LNCaP clone FGC (cell line): ENCODE data around the gene SLFN14.

Experiments
- DNase-seq: peaks from one replicate; pipeline ENCODE4 v3.0.0-alpha.2; 2011; ENCODE audit warnings: low read depth
- H3K4me3 ChIP-seq: 2 replicates; pipeline ENCODE4 v1.5.1; 2011; ENCODE audit warnings: mild to moderate bottlenecking, low read depth, low read length, control low read depth
- TF ChIP-seq, protein P1 (sequence below): IDR thresholded peaks from 2 replicates; pipeline ENCODE4 v1.5.1; 2012; ENCODE audit warnings: mild to moderate bottlenecking; ENCODE audit not compliant: control insufficient read depth, insufficient read depth; ENCODE audit errors: extremely low read depth

The SLFN14 gene

DNA sequence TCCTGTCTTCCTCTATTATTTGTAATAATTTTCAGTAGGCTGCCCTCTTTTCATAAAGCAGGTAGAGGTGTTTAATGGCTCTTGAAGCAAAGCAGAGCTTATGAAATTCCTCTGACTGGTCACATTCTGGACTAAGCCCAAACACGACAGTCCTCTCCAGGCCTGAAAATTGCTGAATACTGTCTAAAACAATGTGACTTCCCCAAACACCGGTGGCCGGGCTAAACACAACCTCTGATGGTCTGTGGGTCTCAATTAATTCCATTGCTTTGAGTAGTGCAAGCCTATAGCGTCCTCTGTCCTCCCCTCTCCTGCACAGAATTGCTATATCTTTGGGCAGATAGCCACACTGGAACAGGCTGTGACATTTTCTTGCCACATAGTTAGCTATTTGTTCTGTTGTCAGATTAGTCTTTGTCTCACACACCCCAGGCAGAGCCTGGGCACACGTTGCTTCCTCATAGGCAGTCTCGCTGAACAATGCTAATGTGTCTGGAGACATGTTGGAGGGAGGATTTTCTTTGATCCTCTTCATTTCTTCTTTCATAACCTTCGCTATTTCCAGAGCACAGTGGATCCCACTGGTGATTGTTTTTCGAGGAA is 12.3 kb downstream of the SLFN14 start:
- H3K4me3 ChIP-seq, result no peak overlapping the region
- DNase-seq, result no peak
- TF ChIP-seq, protein P1, sequence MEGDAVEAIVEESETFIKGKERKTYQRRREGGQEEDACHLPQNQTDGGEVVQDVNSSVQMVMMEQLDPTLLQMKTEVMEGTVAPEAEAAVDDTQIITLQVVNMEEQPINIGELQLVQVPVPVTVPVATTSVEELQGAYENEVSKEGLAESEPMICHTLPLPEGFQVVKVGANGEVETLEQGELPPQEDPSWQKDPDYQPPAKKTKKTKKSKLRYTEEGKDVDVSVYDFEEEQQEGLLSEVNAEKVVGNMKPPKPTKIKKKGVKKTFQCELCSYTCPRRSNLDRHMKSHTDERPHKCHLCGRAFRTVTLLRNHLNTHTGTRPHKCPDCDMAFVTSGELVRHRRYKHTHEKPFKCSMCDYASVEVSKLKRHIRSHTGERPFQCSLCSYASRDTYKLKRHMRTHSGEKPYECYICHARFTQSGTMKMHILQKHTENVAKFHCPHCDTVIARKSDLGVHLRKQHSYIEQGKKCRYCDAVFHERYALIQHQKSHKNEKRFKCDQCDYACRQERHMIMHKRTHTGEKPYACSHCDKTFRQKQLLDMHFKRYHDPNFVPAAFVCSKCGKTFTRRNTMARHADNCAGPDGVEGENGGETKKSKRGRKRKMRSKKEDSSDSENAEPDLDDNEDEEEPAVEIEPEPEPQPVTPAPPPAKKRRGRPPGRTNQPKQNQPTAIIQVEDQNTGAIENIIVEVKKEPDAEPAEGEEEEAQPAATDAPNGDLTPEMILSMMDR, result no peak

DNA sequence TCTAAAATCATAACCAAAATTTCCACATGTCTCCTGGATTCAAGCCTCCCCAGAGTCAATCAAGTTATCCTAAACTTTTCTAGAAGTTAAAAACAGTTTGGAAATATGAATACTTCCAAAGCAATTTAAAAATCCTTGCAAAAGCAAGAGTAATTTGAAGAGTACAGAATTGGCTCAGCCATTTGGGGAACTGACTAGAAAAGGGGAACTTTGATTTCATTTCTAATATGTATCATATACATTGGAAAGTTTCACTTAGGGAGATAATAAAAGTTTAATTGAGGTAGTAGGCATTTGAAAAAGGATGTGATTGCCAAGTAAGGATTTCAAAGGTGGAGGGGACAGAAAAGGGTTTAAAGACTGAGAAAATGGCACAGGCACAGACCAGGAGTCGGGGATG is 14.1 kb downstream of the SLFN14 start:
- H3K4me3 ChIP-seq, result no peak overlapping the region
- TF ChIP-seq, protein P1, result no peak
- no peak for DNase-seq

DNA sequence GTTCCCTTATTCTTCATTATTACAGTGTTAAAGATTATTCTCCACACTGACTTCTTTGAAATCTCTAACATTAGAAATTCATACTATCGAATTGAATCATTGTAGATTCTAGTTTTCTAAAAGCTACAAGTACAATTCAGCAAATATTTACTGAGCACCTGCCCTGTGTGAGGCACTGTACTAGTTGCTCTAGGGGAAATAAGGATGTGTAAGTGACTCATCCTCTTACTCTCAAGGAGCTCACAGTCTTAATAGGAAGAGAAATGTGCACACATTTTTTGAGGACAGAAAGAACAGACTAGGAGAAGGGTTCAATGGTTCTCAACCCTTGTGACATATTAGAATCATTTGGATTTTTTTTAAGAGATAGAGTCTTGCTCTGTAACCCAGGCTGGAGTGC is 15.5 kb downstream of the SLFN14 start:
- TF ChIP-seq, protein P1, result no peak
- no peak overlapping the region for H3K4me3 ChIP-seq
- DNase-seq, result no peak

DNA sequence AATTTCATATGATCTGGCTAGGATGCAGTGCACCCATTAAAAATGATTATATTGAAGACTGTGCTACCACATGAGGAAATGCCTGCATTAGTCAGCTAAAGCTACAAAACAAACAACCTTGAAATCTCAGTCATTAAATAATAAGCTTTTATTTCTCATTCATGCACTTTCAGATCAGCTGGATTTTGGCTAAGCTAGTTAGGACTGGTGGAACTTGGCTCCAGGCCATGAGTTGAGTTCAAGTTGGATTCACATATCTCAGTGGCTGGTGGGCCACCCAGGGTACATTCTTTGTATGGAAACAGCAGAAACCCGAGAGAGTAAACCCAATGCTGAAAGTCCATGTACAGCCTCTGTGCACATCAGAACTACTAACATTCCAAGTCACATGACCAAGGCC is 16.8 kb downstream of the SLFN14 start:
- DNase-seq, result no peak
- TF ChIP-seq, protein P1, result no peak
- no peak overlapping the region for H3K4me3 ChIP-seq

DNA sequence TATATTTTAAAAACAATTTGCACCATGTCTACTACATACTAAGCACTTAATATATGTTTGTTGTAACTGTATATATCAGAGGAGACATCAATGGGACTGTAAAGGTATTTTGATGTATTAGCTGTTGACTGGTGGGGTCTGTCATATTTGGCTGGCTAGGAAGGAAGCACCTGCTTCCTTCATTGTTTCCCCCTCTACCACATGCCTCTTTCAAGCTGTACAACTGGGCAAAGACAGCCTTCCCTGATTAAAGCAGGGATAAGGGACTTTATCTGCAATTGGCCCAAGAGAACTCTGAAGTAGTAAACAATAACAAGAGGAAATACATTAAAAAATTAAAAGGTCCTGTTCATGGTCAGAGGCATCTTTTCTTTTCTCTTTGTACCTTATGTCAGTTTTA is 17.6 kb downstream of the SLFN14 start:
- no peak for DNase-seq
- TF ChIP-seq, protein P1, result no peak
- H3K4me3 ChIP-seq, result no peak overlapping the region

DNA sequence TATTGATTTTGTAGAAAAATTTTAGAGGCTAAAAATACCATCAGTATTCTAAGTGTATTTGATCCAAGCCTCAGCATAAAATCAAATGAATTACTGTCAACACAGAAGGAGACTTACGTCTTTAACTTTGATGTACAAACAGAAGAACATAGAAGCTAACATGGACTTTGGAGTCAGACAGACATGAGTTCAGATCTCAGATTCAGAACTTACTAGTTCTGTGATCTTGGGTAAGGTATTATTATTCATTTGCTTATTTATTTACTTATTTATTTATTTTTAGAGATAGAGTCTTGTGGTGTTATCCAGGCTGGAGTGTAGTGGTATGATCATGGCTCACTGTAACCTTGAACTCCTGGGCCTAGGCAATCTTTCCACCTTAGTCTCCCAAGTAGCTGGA is 19.2 kb downstream of the SLFN14 start:
- TF ChIP-seq, protein P1, result no peak
- no peak overlapping the region for H3K4me3 ChIP-seq
- no peak for DNase-seq

DNA sequence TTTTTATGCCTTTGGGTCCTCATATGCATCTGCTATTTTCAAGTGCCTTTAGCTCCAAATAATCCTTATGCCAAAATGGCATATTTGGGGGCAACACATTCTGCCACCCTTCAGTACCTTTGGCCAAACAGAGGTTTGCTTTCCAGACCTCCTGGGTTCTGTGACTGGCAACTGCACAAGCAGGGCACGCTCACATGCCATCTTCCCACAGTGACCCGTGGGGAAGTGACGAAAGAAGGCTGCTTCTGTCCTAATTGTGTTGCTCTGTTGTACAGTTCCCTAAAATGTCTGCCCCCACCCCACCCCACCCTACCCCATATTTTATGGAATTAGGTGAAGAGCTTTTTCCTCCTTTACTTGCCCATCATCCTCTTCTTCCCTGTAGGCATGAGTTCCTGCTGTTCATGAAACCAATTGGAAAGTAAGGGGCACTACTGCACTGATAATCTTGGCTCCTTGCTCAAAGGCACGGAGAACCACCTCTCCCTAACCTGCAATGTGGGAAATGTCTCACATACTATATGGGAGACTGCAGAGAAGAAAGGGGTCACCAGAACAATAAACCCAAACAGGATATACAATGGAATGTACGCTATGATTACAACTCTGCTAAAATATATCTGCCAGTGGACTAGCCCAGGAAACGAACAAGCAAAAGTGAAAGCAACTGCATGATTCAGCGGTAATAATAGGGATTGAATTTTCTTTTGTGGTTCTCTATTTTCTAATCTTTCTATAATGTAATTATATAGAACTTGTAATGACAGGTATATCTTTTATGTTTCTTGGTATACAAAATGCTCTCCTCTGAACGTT is 19.8 kb downstream of the SLFN14 start:
- H3K4me3 ChIP-seq, result no peak overlapping the region
- TF ChIP-seq, protein P1, result no peak
- no peak for DNase-seq
